SH-SY5Y (cell line): ENCODE results near the gene PNMA8B.

Experiments used
- GATA2 ChIP-seq: IDR thresholded peaks from 2 replicates; pipeline ENCODE4 v1.6.1; 2011; ENCODE audit warnings: mild to moderate bottlenecking, low read depth, low read length
- GATA3 ChIP-seq: IDR thresholded peaks from 2 replicates; pipeline ENCODE4 v1.6.1; 2011; ENCODE audit warnings: low read depth, mild to moderate bottlenecking, low read length, moderate library complexity

DNA sequence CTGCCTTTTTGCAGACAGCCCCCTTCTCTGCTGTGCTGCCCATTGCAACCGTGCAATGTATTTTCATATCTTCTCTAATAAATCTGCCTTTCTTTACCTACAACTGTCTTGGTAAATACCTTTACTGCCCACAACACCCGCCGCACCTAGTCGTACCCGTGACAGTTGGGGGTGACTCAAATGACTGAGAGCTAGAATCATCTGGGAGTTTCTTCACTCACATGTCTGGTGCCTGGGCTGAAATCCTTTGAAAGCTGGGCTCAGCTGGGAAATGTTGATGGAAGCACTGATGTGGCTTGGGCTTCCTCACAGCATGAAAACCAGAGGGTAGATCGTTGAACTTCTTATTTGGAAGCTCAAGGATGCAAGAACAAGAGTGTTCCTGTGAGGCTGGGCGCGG is 21.5 kb downstream of the PNMA8B start:
- TF ChIP-seq GATA3 (no peak), GATA2 (no peak)
